Astrocyte of the cerebellum (primary cell): ENCODE data around the gene NFASC.

Experiments used
- DNase-seq: peaks from one replicate; pipeline ENCODE4 v3.0.0-alpha.2; 2011; ENCODE audit warnings: low read depth
- H3K4me3 ChIP-seq: 2 replicates; pipeline ENCODE4 v1.5.1; 2011; ENCODE audit warnings: mild to moderate bottlenecking, low read depth, low read length, moderate library complexity
- in situ Hi-C: cut with HindIII; loops from 2 replicates; pipeline ENCODE4 v1.10.0; 2017; ENCODE audit warnings: low sequenced_read_pairs
- TF ChIP-seq, protein P1 (sequence below): IDR thresholded peaks from 2 replicates; pipeline ENCODE4 v1.5.1; 2012; ENCODE audit warnings: low read length, low read depth, moderate library complexity, mild to moderate bottlenecking; ENCODE audit errors: missing control alignments

The NFASC gene

DNA sequence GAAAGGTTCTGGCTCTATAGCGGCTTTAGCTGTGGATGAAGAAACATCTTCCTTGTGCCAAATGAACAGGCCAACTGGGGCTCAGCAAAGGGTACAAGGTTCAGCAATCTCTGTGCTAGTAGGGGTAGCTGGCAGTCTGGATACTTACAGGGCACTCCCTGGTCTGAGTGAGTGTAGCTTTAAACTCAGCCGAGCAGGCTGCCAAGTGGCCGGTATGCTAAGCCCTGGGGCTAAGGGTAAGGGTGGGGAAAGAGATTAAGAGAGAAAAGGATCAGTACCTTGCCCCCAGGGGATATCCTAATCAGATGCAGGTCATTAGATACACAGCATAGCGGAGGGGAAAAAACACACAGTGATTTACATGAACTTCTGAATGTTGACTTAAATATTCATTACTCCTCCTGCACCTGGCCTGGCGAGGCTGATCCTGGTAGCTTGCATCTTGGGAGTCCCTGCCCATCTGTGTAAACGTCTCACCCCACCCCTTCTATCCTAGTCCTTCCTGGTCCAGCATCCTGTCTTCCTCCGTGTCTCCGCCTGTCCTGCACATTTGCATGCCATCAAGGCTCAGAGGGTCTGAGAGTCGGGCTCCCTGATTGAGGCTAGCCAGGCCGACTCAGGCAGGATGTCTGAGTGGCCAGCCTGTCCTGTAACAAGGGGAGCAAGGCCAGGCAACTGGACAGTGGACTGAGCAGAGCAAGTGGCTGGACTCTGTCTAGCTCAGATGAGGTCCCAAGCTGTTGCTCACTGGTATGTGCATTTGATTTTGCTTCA is 132.9 kb downstream of the NFASC start:
- in situ Hi-C loops: no loop called here
- no peak for DNase-seq
- no peak overlapping the region for H3K4me3 ChIP-seq
- TF ChIP-seq, protein P1, sequence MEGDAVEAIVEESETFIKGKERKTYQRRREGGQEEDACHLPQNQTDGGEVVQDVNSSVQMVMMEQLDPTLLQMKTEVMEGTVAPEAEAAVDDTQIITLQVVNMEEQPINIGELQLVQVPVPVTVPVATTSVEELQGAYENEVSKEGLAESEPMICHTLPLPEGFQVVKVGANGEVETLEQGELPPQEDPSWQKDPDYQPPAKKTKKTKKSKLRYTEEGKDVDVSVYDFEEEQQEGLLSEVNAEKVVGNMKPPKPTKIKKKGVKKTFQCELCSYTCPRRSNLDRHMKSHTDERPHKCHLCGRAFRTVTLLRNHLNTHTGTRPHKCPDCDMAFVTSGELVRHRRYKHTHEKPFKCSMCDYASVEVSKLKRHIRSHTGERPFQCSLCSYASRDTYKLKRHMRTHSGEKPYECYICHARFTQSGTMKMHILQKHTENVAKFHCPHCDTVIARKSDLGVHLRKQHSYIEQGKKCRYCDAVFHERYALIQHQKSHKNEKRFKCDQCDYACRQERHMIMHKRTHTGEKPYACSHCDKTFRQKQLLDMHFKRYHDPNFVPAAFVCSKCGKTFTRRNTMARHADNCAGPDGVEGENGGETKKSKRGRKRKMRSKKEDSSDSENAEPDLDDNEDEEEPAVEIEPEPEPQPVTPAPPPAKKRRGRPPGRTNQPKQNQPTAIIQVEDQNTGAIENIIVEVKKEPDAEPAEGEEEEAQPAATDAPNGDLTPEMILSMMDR: no peak

GRCh38 chr1:205004351-205004750 is 133.7 kb downstream of the NFASC start:
- in situ Hi-C loops: no loop called here
- TF ChIP-seq, protein P1: no peak
- no peak overlapping the region for H3K4me3 ChIP-seq
- no peak for DNase-seq

DNA sequence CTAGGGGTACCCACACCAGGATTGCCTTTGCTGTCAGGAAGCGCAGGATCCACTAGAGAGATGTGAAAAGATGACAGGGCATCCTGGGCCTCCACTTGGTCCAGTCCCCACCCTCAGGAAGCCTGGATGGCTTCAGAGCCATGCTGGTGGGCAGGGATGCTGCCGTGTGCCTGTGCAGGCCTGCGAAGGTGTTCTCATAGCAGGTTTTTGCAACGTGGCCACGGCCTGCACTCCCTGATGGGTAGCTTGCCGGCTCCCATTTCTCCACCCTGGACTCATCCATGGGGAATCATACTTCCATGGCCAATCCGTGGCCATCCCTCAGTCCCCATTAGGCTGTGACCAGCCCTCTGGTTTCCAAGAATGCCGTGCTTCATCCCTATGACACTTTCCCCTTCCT is 138.2 kb downstream of the NFASC start:
- TF ChIP-seq, protein P1: no peak
- H3K4me3 ChIP-seq: no peak overlapping the region
- no peak for DNase-seq
- in situ Hi-C loops: no loop called here

DNA sequence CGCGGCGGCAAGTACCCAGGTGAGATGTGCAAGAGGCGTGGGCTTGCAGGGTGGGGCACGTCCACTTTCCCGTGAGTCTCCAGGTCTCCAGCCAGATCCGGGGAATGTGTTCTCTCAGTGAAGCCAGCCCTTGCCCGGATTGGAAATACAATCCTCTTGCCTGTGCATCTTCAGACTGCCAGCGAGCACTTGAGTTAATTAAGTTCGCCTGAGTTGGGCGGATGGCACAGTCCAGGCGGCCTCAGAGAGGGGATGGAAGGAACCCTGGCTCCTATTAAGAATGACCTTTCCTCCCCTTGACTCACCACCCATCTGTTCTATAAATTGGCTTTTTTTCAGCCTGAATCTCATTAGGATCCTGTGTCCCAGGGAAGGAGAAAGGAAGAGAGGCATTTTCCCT is 139.0 kb downstream of the NFASC start:
- H3K4me3 ChIP-seq: no peak overlapping the region
- TF ChIP-seq, protein P1: no peak
- in situ Hi-C loops: loop anchor here (5.0 kb wide), 1 partner anchor 48 kb away; no protein-coding TSS in a partner anchor
- DNase-seq: no peak

DNA sequence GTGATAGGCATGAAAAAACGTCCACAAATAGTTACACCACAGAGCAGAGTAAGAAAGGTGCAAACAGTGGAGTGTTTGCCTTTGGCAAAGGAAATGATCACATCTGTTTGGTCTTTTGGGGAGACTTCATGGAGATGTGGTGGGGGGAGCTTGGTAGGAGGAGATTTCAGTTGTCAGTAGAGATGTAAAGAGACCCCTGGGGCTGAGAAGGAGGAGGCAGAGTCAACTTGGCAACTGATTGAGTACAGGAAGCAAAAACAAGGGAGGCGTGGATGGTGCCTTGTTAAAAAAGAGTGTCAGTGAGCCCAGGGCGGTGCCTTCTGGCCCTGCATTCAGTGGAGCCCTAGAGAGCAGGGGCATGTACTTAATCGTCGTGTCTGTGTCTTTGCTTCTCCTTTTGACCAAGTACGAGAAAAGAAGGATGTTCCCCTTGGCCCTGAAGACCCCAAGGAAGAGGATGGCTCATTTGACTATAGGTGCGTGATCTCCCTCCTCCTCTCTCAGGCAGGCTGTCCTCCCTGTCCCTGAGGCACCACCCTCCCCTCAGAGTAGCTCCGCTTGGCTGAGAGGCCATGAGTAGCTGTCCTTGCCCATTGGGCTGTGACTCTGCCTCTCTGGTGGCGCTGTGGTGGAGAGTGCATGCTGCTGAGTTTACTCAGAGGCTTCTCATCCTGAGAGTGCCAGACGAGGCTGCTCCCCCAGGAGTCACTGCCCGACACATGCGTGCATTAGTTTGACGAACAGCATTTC is 141.9 kb downstream of the NFASC start:
- in situ Hi-C loops: loop anchor here (5.0 kb wide), 1 partner anchor 45 kb away; no protein-coding TSS in a partner anchor
- H3K4me3 ChIP-seq: no peak overlapping the region
- no peak for DNase-seq
- TF ChIP-seq, protein P1: no peak

GRCh38 chr1:205013683-205014367 is 143.2 kb downstream of the NFASC start:
- in situ Hi-C loops: loop anchor here (5.0 kb wide), 1 partner anchor 43 kb away; no protein-coding TSS in a partner anchor
- DNase-seq: no peak
- TF ChIP-seq, protein P1: no peak
- no peak overlapping the region for H3K4me3 ChIP-seq
